Esophagus muscularis mucosa (tissue), 4 donors: ENCODE measurements around the gene CCAR1.
"Not testable (repeated sequence)": the region's sequence is repeated elsewhere in the genome, so short reads cannot be mapped to it uniquely, and the experiment has no call there.

Experiments used
- EP300 ChIP-seq: sonication (generic); formaldehyde crosslinking; IDR thresholded peaks from one replicate; pipeline ENCODE4 v1.6.1; 2017; ENCODE audit warnings: antibody characterized with exemption
- POLR2A ChIP-seq: fragments of 450-650 bp; IDR thresholded peaks from one replicate; pipeline ENCODE4 v1.6.1; 2017; ENCODE audit warnings: antibody characterized with exemption, moderate library complexity, mild to moderate bottlenecking, low read depth
- POLR2AphosphoS5 ChIP-seq, 2 donors: sonication (generic); formaldehyde crosslinking; IDR thresholded peaks; one replicate each; pipeline ENCODE4 v1.6.1; 2017; ENCODE audit warnings: antibody characterized with exemption in 2 of 2
- TF ChIP-seq, protein P1 (sequence below), 3 experiments: fragments of 200-600 bp in 2 of 3; fragments of 450-650 bp in 1 of 3; sonication (generic) in 2 of 3; IDR thresholded peaks; one replicate each; pipeline ENCODE4 v1.5.1; 2017 to 2019; ENCODE audit warnings: antibody characterized with exemption in 3 of 3, mild to moderate bottlenecking in 2 of 3, moderate library complexity in 1 of 3

DNA sequence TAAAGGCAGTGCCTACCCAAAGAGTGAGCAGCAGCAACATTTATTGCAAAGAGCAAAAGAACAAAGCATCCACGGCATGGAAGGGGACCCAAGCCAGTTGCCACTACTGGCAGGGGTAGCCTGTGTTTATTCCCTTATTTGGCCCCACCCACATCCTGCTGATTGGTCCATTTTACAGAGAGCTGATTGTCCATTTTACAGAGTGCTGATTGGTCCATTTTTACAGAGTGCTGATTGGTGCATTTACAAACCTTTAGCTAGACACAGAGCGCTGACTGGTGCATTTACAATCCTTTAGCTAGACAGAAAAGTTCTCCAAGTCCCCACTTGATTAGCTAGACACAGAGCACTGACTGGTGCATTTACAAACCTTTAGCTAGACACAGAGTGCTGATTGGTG lies 101.6 kb downstream of the CCAR1 start:
- not testable (repeated sequence) for TF ChIP-seq EP300; POLR2A; POLR2AphosphoS5 (IDR thresholded peaks at IDR 0.05)
- TF ChIP-seq, protein P1, sequence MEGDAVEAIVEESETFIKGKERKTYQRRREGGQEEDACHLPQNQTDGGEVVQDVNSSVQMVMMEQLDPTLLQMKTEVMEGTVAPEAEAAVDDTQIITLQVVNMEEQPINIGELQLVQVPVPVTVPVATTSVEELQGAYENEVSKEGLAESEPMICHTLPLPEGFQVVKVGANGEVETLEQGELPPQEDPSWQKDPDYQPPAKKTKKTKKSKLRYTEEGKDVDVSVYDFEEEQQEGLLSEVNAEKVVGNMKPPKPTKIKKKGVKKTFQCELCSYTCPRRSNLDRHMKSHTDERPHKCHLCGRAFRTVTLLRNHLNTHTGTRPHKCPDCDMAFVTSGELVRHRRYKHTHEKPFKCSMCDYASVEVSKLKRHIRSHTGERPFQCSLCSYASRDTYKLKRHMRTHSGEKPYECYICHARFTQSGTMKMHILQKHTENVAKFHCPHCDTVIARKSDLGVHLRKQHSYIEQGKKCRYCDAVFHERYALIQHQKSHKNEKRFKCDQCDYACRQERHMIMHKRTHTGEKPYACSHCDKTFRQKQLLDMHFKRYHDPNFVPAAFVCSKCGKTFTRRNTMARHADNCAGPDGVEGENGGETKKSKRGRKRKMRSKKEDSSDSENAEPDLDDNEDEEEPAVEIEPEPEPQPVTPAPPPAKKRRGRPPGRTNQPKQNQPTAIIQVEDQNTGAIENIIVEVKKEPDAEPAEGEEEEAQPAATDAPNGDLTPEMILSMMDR (IDR thresholded peaks at IDR 0.05): not testable (repeated sequence)
